GM18517 (cell line): Measurements from ENCODE around the gene N4BP3.

ENCODE experiments used
- ATAC-seq: cut with Tn5 transposase; IDR thresholded peaks from one replicate; pipeline ENCODE4 v1.9.1; 2021; ENCODE audit warnings: mild to moderate bottlenecking, moderate library complexity; ENCODE audit not compliant: unreplicated experiment

Gene N4BP3

GRCh38 chr5:178098685-178099084 lies 14.6 kb upstream of the N4BP3 start:
- ATAC-seq: no peak

- no peak for ATAC-seq
Observed at GRCh38 chr5:178103612-178104011, 9.7 kb upstream of the N4BP3 start.

GRCh38 chr5:178104492-178104891 lies 8.8 kb upstream of the N4BP3 start:
- no peak for ATAC-seq

- no peak for ATAC-seq
Observed at GRCh38 chr5:178106086-178106485, 7.2 kb upstream of the N4BP3 start.

GRCh38 chr5:178106556-178107239 lies 6.6 kb upstream of the N4BP3 start:
- no peak for ATAC-seq

- ATAC-seq: no peak
Observed at GRCh38 chr5:178107756-178108310, 5.5 kb upstream of the N4BP3 start.

- no peak for ATAC-seq
Observed at GRCh38 chr5:178108446-178108845, 4.9 kb upstream of the N4BP3 start.

- ATAC-seq: no peak
Observed at GRCh38 chr5:178108966-178109365, 4.4 kb upstream of the N4BP3 start.

GRCh38 chr5:178110511-178110910 lies 2.8 kb upstream of the N4BP3 start:
- no peak for ATAC-seq

GRCh38 chr5:178111925-178112324 lies 1.4 kb upstream of the N4BP3 start:
- ATAC-seq: no peak

- ATAC-seq: no peak
Observed at GRCh38 chr5:178112545-178112944, 787 bp upstream of the N4BP3 start.

GRCh38 chr5:178113841-178114324 lies 551 bp downstream of the N4BP3 start:
- no peak for ATAC-seq

GRCh38 chr5:178114325-178115135 lies 1.2 kb downstream of the N4BP3 start:
- ATAC-seq: no peak

- no peak for ATAC-seq
Observed at GRCh38 chr5:178115136-178115813, 1.9 kb downstream of the N4BP3 start.

GRCh38 chr5:178115814-178116142 lies 2.4 kb downstream of the N4BP3 start:
- ATAC-seq: no peak

GRCh38 chr5:178116143-178116885 lies 3.0 kb downstream of the N4BP3 start:
- peak; percentile 34 for ATAC-seq

GRCh38 chr5:178117923-178118701 lies 4.8 kb downstream of the N4BP3 start:
- ATAC-seq: no peak

GRCh38 chr5:178119915-178120606 lies 6.7 kb downstream of the N4BP3 start:
- ATAC-seq: no peak

GRCh38 chr5:178120607-178121357 lies 7.5 kb downstream of the N4BP3 start:
- ATAC-seq: peak; percentile 79
